Activated CD4-positive, alpha-beta T cell treated with anti-CD3 and anti-CD28 coated beads for 4 hours (primary cell): ENCODE data around the gene KCNN3.
A peak's percentile ranks its signal among the peaks of the same experiment; 100 is the strongest.

ENCODE experiments used
- DNase-seq, 2 donors: peaks; one replicate each; pipeline ENCODE4 v3.0.0-alpha.2; 2020

The KCNN3 gene

DNA sequence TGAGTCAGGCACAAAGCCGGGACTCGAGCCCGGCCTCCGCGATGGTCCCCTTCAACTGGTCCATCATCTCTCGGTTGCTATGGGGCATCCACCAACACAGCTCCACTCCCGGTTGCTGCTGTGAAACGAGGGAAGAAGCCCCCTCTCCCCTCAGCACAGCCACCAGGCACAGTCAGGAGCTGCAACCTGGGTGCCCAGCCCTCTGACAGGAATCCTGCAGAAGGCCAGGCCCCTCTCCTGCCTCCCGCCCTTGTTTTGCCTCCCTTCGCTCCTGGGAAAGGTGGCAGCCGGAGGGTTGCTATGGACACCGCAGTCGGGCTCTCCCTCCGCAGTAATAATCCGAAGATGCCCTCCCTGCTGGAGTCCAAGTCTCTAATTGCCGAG, 8.9 kb upstream of the KCNN3 start:
- no peak for DNase-seq

DNA sequence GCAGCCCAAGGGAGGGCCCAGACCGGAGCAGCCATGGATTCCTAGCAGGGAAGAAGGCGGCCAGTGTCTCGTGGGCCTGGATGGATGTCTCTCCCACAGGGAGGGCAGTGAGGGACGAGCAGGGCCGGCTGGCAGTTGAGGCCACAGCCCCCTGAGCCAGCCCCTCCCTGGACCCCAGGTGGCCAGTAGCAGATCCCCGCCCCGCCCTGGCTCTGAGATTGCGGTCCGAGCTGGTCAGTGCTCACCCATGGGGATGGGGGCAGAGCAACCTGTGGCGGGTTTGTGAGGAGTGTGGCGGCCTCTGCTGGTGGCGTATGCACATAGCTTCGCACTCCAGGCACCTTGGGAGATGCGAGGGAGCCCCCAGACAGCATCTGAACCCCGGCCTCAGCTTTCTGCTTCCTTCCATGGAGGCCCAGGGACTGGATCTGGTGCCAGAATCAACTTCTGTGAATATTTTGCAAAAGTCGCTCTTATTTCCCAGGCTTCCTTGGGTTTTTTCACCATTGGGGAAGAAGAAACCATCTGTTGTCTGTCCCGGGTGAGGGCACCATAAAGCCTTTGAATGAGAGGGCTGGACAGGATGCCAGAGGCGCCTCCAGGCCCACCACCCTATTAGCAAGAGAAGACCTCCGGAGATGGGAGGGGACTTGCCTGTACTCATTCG, 8.4 kb upstream of the KCNN3 start:
- peak; percentile 71 to 73 for DNase-seq

DNA sequence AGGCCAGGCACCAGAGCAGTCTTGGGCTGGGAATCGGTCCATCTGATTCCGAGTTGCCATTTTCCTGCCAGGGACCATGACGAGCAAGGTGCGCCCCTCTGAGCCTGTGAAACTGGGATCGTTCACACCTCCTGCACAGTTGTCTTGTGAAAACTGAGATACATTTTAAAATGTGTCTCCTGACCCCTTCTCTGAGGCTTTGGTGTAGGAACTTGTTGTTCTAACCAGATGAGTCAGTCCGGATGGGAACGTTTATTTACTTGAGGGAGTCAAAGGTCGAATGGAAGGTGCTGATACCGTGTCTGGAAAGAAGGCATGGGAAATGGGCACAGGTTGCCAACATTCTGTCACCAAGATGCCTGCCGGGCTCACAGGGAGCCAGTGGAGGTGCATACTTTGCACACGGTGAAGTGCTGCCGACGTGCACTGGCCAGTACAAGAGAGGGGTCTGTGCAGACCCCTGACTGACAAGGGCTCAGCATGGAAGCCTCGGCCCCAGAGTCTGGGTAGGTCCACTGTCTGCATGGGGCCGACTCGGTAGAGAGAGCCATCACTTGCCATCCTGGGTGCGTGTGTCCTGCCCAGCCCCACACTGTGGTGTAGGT, 7.4 kb upstream of the KCNN3 start:
- DNase-seq, result no peak

DNA sequence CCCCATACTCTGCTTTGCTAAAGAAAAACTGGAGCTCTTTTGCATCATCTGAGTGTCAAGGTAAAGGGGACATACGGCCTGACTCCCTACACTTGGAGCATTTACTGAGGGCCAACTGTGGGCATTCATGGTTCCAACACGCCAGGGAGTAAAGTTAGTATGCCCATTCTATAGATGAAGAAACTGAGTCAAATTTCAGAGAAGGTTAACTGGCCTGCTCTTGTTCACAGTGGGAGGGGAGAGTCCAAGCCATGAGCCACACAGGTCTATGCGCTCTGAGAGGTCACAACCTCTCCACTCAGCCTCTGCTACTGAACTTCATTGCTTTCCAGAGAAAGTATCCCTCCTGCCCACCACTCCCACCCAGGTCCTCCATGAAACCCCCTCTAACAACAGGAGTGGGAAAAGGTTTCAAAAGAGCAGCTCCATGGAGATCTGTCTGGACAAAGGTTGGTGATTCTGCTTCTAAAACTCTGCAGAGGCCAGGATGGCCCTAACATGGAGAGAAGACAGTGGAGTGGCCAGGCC, 6.8 kb upstream of the KCNN3 start:
- DNase-seq, result no peak

DNA sequence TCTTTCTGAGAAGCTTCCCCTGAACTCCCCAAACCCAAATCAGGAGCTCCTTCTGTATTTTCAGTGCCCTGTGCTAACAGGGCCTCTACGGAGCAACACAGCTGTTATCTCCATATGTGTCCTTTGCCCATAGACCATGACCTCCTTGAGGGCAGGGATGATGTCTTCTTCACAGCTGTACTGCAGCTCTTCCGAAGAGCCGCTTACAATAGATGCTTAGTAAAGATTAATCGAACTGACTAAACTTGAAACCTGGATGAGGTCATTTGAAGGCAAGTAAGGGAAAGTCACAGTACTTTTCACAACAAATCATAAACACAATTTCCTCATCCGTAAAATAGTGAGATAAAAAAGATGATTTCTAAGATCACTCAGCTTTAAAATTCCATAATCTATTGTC, 4.4 kb upstream of the KCNN3 start:
- DNase-seq, result no peak

DNA sequence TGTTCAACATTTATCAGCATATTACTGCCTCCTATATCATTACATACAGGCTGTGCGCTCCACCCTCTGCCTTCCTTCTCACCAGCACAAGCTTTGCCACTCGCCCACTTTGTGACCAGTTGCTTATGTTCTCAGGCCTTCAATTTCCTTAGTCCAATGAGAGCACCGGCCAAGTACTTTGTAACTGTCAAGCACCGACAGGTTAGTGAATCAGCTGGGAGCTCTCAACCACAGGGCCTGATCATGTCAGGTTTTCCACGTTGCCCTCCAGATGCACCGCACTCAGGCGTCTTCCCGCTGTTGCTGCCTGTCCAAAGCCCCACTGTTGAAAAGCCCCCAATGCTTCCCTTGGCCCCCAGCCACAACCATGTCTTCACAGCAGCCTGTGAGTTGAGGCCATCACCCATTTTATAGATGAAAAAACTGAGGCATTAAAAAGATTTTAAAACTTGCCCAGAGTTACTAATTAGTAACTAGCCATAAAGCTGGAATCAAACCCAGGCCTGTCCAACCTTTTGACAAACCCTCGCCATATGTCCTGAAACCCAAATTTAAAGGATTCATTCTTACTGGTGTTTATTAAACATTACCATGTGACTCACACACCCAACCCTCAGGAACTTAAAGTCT, 3.4 kb upstream of the KCNN3 start:
- no peak for DNase-seq

DNA sequence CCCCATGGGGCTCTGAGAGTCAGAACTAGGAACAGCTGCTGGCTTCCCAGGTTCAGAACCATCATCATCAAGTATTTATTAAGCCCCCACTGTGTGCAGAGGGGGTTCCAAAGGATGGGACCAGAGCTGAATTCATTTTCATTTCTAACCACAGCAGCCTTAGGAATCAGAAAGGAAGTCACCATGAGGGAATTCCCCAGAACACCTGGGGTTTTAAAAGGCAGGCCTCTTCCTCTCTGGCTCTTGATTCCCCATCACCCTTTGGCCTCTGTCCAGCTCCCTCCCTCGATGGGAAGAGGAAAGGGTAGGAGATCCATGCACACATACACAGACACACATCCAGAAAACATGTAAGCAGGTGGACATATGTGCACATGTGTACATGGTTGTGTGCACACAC, 1.3 kb upstream of the KCNN3 start:
- DNase-seq, result no peak

DNA sequence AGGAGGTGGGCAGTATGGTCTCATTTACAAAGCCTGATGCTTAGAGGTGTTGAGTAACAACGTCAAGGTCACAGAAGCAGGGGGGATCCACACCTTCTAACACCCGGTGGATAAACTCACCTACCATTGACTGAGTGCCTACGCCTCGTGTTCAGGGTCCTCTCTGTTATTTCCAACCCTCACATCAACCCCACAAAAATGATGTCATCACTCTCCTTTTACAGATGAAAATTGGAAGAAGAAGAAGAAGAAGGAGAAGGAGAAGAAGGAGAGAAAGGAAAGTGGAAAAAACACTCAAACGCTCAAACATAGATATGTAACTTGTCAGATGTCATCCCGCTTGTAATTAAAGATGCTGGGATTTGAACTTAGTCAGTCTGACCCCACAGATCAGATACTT, 653 bp upstream of the KCNN3 start:
- DNase-seq, result no peak

DNA sequence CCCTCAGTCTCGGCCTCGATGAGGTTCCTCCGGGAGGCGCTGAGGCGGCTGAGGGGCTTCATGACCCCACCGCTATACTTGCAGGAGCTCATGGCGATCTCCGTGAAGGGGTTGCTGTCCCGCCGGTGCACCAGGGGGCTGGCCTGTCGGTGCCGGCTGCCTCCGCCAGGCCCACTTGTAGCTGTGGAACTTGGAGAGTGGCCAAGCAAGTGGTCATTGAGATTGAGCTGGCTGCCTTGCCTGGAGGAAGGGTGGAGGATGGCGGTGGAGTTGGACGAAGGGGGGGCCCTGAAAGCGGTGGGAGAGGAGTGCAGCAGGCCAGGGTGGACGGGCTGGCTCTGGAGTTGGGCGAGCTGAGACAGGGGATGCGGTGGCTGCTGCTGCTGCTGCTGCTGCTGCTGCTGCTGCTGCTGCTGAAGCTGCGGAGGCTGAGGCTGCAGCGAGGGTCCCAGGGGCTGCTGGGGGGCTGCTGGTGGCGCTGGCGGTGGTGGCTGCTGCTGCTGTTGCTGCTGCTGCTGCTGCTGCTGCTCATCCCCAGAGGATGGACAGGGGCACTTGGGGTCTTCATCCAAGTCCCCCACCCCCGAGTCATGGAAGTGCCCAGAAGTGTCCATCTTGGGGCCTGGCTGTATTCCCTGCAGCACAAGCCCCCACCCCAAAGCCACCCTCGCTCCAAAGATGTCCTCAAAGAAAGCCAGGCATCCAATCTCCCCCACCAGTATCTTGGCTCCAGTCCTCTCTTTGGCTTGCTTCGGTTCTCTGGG, 548 bp downstream of the KCNN3 start:
- no peak for DNase-seq

DNA sequence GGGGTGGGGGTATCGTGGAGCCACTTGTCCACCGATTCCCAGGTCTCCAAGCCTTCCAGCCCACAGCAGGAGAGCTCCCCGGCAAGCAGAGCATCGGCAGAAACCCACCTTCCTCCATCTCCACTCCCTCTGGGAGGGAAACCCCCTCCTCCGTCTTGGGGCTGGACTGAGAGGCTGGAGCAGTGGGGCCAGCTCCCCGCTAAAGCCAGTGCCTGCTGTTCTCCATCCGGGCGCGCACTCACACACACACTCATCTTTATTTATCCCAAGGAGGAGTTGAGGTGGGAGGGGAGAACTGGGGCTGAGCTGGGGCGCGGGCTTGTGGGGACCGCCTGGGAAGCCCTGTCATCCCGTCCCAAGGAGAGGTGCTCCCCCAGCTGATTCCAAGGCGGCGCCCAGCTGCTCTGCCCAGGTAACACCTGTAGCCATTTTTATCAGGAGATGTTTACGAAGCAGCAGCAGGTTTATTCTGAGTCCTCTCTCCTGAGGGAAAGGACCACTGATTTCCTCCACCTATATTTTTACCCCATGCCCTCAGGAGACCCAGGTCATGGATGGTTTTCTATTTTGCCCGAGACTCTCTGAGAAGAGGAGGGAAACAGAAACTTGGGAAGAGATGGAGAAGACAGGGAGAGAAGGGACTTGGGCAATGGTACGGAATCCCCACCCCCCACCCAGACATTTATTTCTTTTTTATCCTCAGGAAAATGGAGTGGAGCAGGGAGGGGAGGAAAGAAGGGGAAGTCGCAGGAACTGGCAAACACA, 2.1 kb downstream of the KCNN3 start:
- no peak for DNase-seq

DNA sequence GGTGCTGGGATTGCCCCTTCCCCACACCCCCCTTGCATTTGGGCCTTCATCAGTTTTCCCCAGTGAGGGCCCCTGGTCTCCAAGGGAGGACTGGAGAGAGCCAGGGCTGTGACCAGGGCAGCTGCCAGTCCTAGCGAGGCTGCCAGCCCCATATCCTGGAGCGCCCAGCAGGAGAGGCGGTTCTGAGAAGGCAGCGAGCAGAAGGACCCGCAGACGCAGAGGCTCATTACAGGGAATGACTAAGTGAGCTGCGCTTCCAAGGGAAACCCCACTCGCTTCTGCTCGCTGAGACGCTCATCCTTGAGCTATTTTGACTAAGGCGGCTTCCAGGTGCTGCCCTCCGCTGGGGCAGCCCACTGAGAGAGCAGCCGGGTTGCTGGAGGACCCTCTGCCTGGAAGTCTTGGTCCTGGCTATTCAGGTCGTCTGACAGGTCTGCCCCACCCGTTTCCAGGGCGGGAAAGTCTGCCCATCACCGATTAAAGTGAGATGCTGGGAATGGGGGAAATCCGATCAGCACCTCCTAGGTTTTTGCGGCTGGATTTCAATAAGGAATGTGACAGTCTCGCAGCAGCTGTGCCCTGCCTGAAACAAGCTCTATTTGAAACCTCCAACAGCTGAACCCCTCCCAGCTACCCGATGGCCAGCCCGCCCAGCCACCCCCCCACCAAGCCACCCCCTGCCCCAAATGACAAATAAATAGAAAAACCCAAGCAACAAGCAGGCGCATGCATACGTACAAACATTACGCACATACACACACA, 2.8 kb downstream of the KCNN3 start:
- DNase-seq, result peak in 1 of 2 donors; percentile 23

DNA sequence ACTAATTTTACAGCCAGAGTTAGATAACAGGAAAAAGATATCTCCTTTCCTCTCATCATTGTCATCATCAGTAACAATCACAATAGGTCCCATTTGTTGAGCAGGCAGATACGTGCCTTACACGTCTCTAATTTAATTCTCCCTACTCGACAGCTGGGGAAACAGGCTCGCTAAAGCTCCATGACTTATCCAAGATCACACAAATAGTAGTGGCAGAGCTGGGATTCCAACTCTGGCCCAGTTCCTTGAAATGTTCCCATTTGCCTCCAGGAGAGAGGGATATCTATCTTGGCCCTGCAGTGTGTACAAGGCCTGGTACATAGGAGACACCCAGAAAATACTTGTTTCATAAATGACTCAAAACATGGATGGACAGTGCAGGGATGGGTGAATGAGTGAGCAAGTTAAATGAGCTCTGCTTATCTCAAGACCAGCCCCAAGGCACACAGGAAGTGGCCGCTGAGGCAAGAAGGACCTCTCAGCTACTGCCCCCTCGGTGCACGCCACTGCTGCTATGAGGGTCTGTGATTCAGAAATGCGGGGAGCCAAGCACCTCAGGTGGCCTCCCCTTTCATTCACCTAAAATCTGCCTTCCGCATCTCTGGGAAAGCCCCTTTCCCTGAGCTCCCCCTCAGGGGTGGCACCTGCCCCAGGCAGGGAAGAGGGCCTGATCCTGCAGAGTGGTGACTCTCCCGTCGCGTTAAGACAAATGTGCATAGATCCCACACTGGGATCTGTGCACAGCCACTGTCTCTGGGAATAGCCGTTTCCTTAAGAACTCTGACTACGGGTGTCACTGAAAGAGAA, 3.6 kb downstream of the KCNN3 start:
- DNase-seq, result no peak

DNA sequence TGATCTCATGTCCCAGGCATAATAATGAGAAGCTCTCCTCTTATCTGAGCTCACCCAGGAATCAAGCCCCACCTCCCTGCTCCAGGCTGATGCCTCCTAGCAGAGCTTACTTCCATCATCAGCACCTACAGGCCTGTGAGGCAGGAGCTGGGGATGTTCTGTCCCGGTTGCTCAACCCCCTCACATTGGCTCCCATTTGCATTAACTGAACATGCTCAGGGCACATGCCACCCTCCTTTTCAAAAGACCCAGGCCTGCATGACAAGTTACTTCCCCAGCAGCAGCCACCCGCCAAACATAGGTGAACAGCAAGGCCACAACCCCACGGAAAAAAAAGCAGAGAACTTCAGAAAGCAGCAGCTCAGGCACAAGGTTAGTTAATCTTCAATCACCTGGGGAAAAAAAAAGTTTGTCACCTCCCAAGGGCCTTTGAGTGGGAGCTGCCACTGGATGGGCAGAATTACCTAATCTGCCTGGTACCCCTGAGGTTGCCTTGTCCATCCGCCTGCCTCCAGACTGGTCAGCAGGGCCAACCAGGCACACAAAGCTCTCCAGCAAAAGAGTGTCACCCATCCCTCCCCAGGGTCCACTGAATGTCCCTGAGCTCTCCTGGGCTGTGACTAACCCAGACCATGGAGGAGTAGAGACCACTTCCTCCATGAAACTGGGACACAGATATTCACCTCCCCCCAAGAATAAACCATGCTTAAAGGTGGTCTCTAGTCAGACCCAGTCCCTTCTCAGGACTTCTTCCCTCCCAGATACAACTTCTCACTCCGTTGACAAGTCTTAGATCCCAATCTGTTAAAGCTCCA, 4.4 kb downstream of the KCNN3 start:
- DNase-seq, result no peak

DNA sequence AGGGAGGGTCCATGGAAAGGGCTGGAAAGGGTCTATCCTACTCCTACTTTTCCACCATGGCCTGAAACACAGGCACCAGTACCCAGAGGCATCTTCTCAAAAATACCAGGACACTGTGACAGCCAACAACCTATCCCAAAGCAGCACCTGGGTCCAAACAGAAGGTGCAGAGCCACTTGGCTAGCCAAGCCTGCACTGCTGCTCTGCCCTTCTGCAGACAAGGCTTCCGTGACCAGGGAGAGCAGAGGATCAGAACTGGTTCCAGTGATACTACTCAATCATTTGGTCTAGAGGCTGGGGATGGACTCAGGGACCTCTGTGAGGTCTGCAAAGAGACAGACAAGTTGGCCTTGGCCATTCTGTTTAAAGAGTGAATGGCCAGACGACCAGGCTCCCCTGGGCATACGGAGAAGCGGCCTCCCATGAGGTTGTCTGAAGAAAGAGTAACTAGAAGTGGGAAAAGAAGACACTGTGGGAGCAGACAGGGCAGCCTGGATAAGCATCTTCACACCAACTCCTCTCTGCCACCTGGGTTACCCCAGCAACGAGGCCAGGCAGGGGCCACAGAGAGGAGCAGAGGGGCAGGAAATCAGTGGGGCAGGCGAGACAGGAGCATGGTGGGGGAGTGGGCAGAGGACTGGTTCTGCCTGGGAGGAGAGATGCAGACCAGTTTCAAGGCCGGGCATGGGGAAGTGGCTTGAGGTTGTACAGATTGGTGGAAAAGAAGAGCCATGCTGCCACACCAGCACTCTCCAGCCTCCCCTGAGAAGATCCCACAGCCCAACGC, 5.7 kb downstream of the KCNN3 start:
- no peak for DNase-seq

DNA sequence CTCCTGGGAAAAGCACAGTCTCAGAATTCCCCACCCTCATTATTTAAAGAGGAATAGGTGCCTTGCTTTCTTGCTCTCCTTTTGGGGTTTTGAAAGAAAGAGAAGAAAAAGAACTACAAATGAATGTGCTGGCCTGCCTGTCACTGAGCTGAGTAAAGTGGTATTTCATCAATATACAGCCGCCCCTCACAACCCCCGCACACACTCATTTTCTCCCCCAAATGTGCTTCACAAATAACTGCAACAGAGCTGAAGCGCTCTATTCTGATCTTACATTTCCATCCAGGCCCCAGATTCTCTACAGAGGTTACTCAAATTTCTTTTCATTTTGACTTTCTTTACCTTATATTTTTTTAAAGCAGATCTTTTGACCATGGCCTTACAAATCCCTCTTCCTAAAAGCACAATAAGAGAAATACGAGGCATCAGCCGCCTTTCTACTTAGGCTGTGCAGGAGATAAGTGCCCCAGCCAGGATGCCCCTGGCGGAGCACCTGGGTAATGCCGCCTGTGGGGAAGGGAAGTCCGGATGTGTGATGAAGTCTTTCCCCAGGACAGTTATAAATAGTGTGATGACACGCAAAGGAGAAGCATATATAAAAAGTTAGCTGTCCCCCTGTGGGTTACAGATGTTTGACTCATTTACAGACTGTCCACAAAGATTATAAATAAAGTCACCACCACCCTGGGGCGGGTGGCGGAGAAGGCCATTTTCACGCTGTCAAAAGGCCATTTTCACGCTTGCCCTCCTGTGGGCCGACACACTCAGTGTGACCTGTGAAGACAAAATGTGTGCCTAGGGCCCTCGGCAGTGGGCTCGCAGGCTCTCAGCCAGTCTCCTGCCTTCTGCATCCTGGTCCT, 6.5 kb downstream of the KCNN3 start:
- DNase-seq, result peak; percentile 24 to 40

DNA sequence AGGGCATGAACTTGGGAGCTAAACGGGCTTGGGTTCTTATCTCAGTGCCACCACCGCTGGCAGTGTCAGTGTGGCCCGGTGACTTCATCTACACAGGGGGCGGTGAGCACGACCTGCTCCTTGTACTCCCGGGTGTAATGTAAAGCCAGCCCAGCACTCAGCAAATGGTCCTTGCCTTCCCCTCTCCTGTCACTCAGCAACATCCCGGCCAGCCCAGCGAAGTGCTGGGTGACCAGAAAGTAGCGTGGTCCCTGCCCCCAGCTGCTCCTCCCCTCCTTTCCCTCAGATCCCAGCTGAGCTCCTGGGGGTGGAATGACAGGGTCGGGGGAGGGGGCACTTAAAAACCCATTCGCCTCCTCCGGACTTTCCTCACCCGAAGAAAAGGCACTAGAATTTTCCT, 7.2 kb downstream of the KCNN3 start:
- DNase-seq, result no peak

DNA sequence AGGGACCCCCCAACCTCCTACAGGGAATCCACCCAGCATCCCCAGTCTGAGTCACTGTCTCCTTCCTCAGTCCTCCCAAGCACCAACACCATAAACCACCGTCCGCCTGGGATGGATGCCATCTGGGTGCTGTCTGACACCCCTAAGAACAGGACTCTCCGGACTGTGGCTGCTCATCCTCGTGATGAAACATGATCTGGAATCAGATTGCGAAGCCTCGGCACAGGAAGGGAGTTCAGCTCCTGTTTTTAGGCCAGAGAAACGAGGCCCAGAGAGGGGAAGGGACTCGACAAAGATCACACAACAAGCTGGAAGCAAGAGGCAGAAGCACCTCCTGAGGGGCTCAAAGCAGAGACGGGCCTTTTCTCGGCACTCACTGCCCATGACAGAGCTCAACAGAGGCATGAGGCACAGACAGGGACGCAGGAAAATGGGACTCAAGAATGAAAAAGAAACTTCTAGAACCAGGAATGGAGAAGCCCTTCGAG, 8.4 kb downstream of the KCNN3 start:
- no peak for DNase-seq
